ENCODE measurements around the gene CTNNAL1. TPM values are rescaled to one million over a fixed set of nuclear protein-coding genes. Genes with fewer than 3 reads are reported as not detected.

CTNNAL1 gene
- total and polyA plus RNA-seq, 2 donors (not counting 3 experiments of a cell fraction or from before 2014, with no cell fraction given) = 29.5 to 76.2 TPM

DNA sequence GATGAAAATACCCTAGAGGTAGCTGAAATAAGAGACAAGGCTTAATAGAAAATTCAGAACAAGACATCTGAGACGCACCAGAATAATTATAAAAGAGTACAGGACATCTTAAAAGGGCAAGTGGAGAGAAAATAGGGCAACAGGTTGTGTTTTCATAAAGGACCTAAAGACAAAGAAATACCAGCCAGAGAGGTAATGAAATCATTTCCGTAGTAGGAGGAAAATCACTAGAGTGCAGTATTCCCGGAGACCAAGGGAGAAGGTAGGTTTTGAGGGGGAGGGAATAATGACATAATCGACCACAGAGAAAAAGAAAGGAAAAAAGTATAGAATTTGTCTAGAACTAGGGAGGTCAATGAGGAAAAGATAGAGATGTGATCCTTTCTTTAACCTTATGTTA, 26.2 kb upstream of the CTNNAL1 start:
- Histone ChIP-seq H4K20me1 (replicated peaks; ENCODE audit: control insufficient read depth, extremely low read depth, insufficient read depth, low read length) (no peaks in the 10 kb centered on the region), H3K4me3 (replicated peaks in 1 of 3; ENCODE audit: insufficient read depth in 1 of 3, low read depth in 1 of 3, low read length in 3 of 3) (peak overlapping the region in 1 of 3 experiments; percentile 22), H3K9me3 (replicated peaks; ENCODE audit: control insufficient read depth, insufficient read depth, low read length) (no peaks in the 10 kb centered on the region), H3K79me2 (ENCODE audit: control insufficient read depth, insufficient read depth, low read length) (peaks cover 4% of the 10 kb centered on the region), H3K27ac (ENCODE audit: insufficient read depth, low read depth, low read length) (peak overlapping the region; percentile 81), H3K27me3 (ENCODE audit: control insufficient read depth in 2 of 2, insufficient read depth in 2 of 2, low read length in 2 of 2) (no peaks in the 10 kb centered on the region), H2AFZ (ENCODE audit: low read depth, low read length) (no peak overlapping the region), H3K4me1 (ENCODE audit: control insufficient read depth, extremely low read depth, insufficient read depth, low read length) (peaks cover 42% of the 10 kb centered on the region), H3K4me2 (ENCODE audit: insufficient read depth, low read length) (peak overlapping the region; percentile 75), H3K9me1 (replicated peaks; ENCODE audit: control insufficient read depth, extremely low read depth, insufficient read depth, low read length) (no peaks in the 10 kb centered on the region), H3K9ac (replicated peaks; ENCODE audit: extremely low read depth, insufficient read depth, low read length) (peak overlapping the region; percentile 56), H3K36me3 (ENCODE audit: control insufficient read depth in 2 of 2, extremely low read depth in 1 of 2, insufficient read depth in 2 of 2, low read length in 2 of 2) (peaks cover 2 to 4% of the 10 kb centered on the region in 2 experiments)
- CTCF ChIA-PET = no interaction called here
- dilution Hi-C loops (cut with MboI; ENCODE audit: extremely low pct_ligation_motif_present, low sequenced_read_pairs) (no loop called here), intact Hi-C loops (cut with micrococcal nuclease) (loop anchor here (2.0 kb wide), 2 partner anchors 59 to 71 kb away; no protein-coding TSS in a partner anchor)
- TF ChIP-seq FOS (IDR thresholded peaks at IDR 0.05; ENCODE audit: borderline replicate concordance, insufficient read depth, low read length) = peak; percentile 32
- TF ChIP-seq JUN (IDR thresholded peaks at IDR 0.05; ENCODE audit: borderline replicate concordance, insufficient read depth, insufficient read length, low read depth) = peak; percentile 63
- TF ChIP-seq POLR2A (IDR thresholded peaks at IDR 0.05; ENCODE audit: low read depth, low read length) = no peak
- peak; percentile 65 for FAIRE-seq
- BruUV-seq (replicated peaks) = no TSS peak
- POLR2A ChIA-PET = no interaction called here
- DNase-seq (ENCODE audit: low read depth, low spot score) = peak; percentile 77

DNA sequence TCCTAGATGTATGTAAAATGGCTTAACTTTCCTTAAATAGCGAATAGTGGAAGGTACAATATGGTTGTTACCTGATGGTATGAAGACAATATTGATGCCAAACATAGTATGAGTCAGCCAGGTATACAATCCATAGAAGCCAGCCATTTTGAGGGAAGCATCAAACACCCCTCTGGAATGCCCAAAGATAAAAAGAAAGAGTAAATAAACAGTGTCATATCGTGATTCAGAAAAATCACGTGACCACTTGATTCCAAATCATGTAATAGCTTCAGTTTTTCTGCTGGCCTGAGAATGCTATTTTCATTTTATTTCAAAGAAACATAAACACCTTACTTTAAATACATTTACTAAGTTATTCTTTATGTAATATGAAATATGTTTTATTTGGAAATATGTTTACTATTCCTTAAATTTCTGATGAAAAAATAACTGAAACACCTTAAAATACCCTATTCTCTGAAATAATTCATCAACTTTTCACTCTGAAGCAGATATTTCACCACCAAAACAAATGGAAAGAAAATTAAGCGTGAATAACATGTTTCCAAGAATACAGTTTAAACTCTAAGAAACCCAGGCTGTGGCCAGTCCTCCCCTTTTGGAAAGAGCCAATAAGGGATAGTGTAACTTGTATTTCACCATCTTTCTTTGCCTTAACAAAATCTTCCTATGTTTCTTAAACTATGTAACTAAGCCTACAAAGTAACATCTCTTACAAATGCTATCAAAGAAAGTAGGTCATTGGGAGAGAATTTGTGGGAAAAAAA, 24.8 kb upstream of the CTNNAL1 start:
- intact Hi-C loops (cut with micrococcal nuclease) = loop anchor here (2.0 kb wide), 2 partner anchors 61 to 73 kb away; no protein-coding TSS in a partner anchor
- no TSS peak for BruUV-seq (replicated peaks)
- Histone ChIP-seq H3K9me1 (replicated peaks; ENCODE audit: control insufficient read depth, extremely low read depth, insufficient read depth, low read length) (no peaks in the 10 kb centered on the region), H2AFZ (ENCODE audit: low read depth, low read length) (no peak overlapping the region), H3K36me3 (ENCODE audit: control insufficient read depth in 2 of 2, extremely low read depth in 1 of 2, insufficient read depth in 2 of 2, low read length in 2 of 2) (peaks cover 2 to 4% of the 10 kb centered on the region in 2 experiments), H3K27ac (ENCODE audit: insufficient read depth, low read depth, low read length) (no peak overlapping the region), H3K9me3 (replicated peaks; ENCODE audit: control insufficient read depth, insufficient read depth, low read length) (no peaks in the 10 kb centered on the region), H3K79me2 (ENCODE audit: control insufficient read depth, insufficient read depth, low read length) (peaks cover 4% of the 10 kb centered on the region), H3K27me3 (ENCODE audit: control insufficient read depth in 2 of 2, insufficient read depth in 2 of 2, low read length in 2 of 2) (no peaks in the 10 kb centered on the region), H3K4me2 (ENCODE audit: insufficient read depth, low read length) (no peak overlapping the region), H3K4me1 (ENCODE audit: control insufficient read depth, extremely low read depth, insufficient read depth, low read length) (peaks cover 42% of the 10 kb centered on the region), H3K9ac (replicated peaks; ENCODE audit: extremely low read depth, insufficient read depth, low read length) (no peak overlapping the region), H4K20me1 (replicated peaks; ENCODE audit: control insufficient read depth, extremely low read depth, insufficient read depth, low read length) (no peaks in the 10 kb centered on the region), H3K4me3 (replicated peaks in 1 of 3; ENCODE audit: insufficient read depth in 1 of 3, low read depth in 1 of 3, low read length in 3 of 3) (no peak overlapping the region)
- ChIA-PET POLR2A (no interaction called here), CTCF (no interaction called here)
- TF ChIP-seq, protein P1, sequence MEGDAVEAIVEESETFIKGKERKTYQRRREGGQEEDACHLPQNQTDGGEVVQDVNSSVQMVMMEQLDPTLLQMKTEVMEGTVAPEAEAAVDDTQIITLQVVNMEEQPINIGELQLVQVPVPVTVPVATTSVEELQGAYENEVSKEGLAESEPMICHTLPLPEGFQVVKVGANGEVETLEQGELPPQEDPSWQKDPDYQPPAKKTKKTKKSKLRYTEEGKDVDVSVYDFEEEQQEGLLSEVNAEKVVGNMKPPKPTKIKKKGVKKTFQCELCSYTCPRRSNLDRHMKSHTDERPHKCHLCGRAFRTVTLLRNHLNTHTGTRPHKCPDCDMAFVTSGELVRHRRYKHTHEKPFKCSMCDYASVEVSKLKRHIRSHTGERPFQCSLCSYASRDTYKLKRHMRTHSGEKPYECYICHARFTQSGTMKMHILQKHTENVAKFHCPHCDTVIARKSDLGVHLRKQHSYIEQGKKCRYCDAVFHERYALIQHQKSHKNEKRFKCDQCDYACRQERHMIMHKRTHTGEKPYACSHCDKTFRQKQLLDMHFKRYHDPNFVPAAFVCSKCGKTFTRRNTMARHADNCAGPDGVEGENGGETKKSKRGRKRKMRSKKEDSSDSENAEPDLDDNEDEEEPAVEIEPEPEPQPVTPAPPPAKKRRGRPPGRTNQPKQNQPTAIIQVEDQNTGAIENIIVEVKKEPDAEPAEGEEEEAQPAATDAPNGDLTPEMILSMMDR (IDR thresholded peaks at IDR 0.05; ENCODE audit: extremely low read depth in 1 of 2, insufficient read depth in 1 of 2, low read depth in 1 of 2, low read length in 2 of 2) = no peak
- TF ChIP-seq MAX (IDR thresholded peaks at IDR 0.05; ENCODE audit: insufficient read depth, insufficient read length) (no peak), EZH2 (IDR thresholded peaks at IDR 0.05; ENCODE audit: borderline replicate concordance, low read depth, low read length, severe bottlenecking) (no peak), GATA2 (IDR thresholded peaks at IDR 0.05; ENCODE audit: insufficient read depth, insufficient read length, low read depth, low read length) (no peak), POLR2AphosphoS5 (IDR thresholded peaks at IDR 0.05; ENCODE audit: insufficient read depth, low read depth, low read length) (no peak), MYC (IDR thresholded peaks at IDR 0.05; ENCODE audit: low read depth, low read length) (no peak), POLR2A (IDR thresholded peaks at IDR 0.05; ENCODE audit: low read depth, low read length) (no peak)
- no peak for DNase-seq (ENCODE audit: low read depth, low spot score)
- dilution Hi-C loops (cut with MboI; ENCODE audit: extremely low pct_ligation_motif_present, low sequenced_read_pairs) = no loop called here
- no peak for FAIRE-seq
